NOMO-1 (cell line): ENCODE data around the gene TMEM115.

Source experiments
- DNase-seq, 2 experiments: peaks; one replicate each; lab custom pipeline; 2025; ENCODE audit not compliant: unreplicated experiment in 2 of 2; lab: John Stamatoyannopoulos, UW

TMEM115 gene

GRCh38 chr3:50358911-50359759 lies at the start of gene TMEM115:
Gene TMEM115, minus strand, starts transcription at chr3:50359521. Its CDS starts 458 bp downstream, at chr3:50359063.
- peak; percentile 92 to 99 for DNase-seq

- no peak for DNase-seq
Observed at GRCh38 chr3:50408443-50408944, 49.2 kb upstream of the TMEM115 start.

- DNase-seq, result no peak
Observed at GRCh38 chr3:50406487-50406886, 47.2 kb upstream of the TMEM115 start.

- DNase-seq, result peak in 1 of 2 experiments; percentile 11
Observed at GRCh38 chr3:50405249-50405648, 45.9 kb upstream of the TMEM115 start.

- no peak for DNase-seq
Observed at GRCh38 chr3:50401978-50402595, 42.8 kb upstream of the TMEM115 start.

- DNase-seq, result no peak
Observed at GRCh38 chr3:50396502-50396901, 37.2 kb upstream of the TMEM115 start.

GRCh38 chr3:50395070-50395860 lies 35.9 kb upstream of the TMEM115 start:
- peak; percentile 75 to 79 for DNase-seq

GRCh38 chr3:50393061-50393460 lies 33.7 kb upstream of the TMEM115 start:
- DNase-seq, result no peak

GRCh38 chr3:50392101-50392715 lies 32.9 kb upstream of the TMEM115 start:
- no peak for DNase-seq

GRCh38 chr3:50390508-50391224 lies 31.3 kb upstream of the TMEM115 start:
- no peak for DNase-seq

- no peak for DNase-seq
Observed at GRCh38 chr3:50389414-50389767, 30.1 kb upstream of the TMEM115 start.

- no peak for DNase-seq
Observed at GRCh38 chr3:50388720-50389413, 29.5 kb upstream of the TMEM115 start.

- no peak for DNase-seq
Observed at GRCh38 chr3:50388016-50388719, 28.8 kb upstream of the TMEM115 start.

- DNase-seq, result no peak
Observed at GRCh38 chr3:50385754-50386153, 26.4 kb upstream of the TMEM115 start.

GRCh38 chr3:50383750-50384149 lies 24.4 kb upstream of the TMEM115 start:
- no peak for DNase-seq

GRCh38 chr3:50382722-50383121 lies 23.4 kb upstream of the TMEM115 start:
- no peak for DNase-seq

GRCh38 chr3:50381383-50381782 lies 22.1 kb upstream of the TMEM115 start:
- no peak for DNase-seq

GRCh38 chr3:50380405-50381085 lies 21.2 kb upstream of the TMEM115 start:
- DNase-seq, result no peak
